GM12872 (cell line): ENCODE results near the gene RAD51B.

Experiments
- CTCF ChIP-seq: IDR thresholded peaks from 3 replicates; pipeline ENCODE4 v1.5.1; 2011; ENCODE audit warnings: low read depth, mild to moderate bottlenecking, low read length, moderate library complexity; ENCODE audit not compliant: insufficient read depth

The RAD51B gene

GRCh38 chr14:68679746-68680467, 860.3 kb downstream of the RAD51B start:
- TF ChIP-seq CTCF, result no peak

- no peak for TF ChIP-seq CTCF
Observed at GRCh38 chr14:68680541-68681051, 861.0 kb downstream of the RAD51B start.

- no peak for TF ChIP-seq CTCF
Observed at GRCh38 chr14:68681256-68682011, 861.9 kb downstream of the RAD51B start.

GRCh38 chr14:68682166-68683103, 862.9 kb downstream of the RAD51B start:
- no peak for TF ChIP-seq CTCF

- no peak for TF ChIP-seq CTCF
Observed at GRCh38 chr14:68683326-68683725, 863.7 kb downstream of the RAD51B start.

- no peak for TF ChIP-seq CTCF
Observed at GRCh38 chr14:68684466-68685418, 865.2 kb downstream of the RAD51B start.
